Measurements from ENCODE around the gene DUS2. TPM values are rescaled to one million over a fixed set of nuclear protein-coding genes. Genes with fewer than 3 reads are reported as not detected.

Gene DUS2
- total RNA-seq, 1 experiment from 2014 or later = 27.9 TPM

GRCh38 chr16:68081861-68082628 is 59.0 kb downstream of the DUS2 start (continued):
- TF ChIP-seq AR (CRISPR knock-in tag; IDR thresholded peaks at IDR 0.05) = no peak
- TF ChIP-seq ATF1 (CRISPR knock-in tag; IDR thresholded peaks at IDR 0.05) = no peak
- no peak for TF ChIP-seq ZNF281 (CRISPR knock-in tag; IDR thresholded peaks at IDR 0.05)
- TF ChIP-seq IRF2 (CRISPR knock-in tag; IDR thresholded peaks at IDR 0.05; ENCODE audit: borderline replicate concordance, low read depth) = no peak
- no peak for TF ChIP-seq ATF2 (CRISPR knock-in tag; IDR thresholded peaks at IDR 0.05; ENCODE audit: borderline replicate concordance, low read depth)
- no peak for TF ChIP-seq NR3C1 (CRISPR knock-in tag; conservative IDR thresholded peaks at IDR 0.05; ENCODE audit: low read depth)
- no peak for TF ChIP-seq GTF2I (CRISPR knock-in tag; conservative IDR thresholded peaks at IDR 0.05)
- TF ChIP-seq ZNF425 (CRISPR knock-in tag; conservative IDR thresholded peaks at IDR 0.05) = no peak

GRCh38 chr16:68082629-68083238 is 59.6 kb downstream of the DUS2 start:
- H3K4me1 Mint-ChIP-seq = peaks cover 16% of the 10 kb centered on the region
- no peak for ATAC-seq
- H3K27ac Mint-ChIP-seq = no peak overlapping the region
- CTCF ChIA-PET = interaction anchor here (2.3 to 4.3 kb wide), 3 partner anchors 11 to 179 kb away, joined by 11 to 58 read pairs (median 11); no protein-coding TSS in a partner anchor
- H3K36me3 Mint-ChIP-seq = peaks cover 8% of the 10 kb centered on the region
- POLR2A ChIA-PET = no interaction called here
- no peaks in the 10 kb centered on the region for H3K27me3 Mint-ChIP-seq (ENCODE audit: low read depth)
- no peak overlapping the region for H3K4me3 Mint-ChIP-seq
- no peaks in the 10 kb centered on the region for H3K9me3 Mint-ChIP-seq
- no peak for DNase-seq (ENCODE audit: low spot score)
- TF ChIP-seq NR2C2 (CRISPR knock-in tag; IDR thresholded peaks at IDR 0.05) (no peak), ELF4 (CRISPR knock-in tag; IDR thresholded peaks at IDR 0.05; ENCODE audit: low read depth) (no peak), ZNF138 (CRISPR knock-in tag; conservative IDR thresholded peaks at IDR 0.05) (no peak), CTCF (IDR thresholded peaks at IDR 0.05) (no peak), ZNF396 (CRISPR knock-in tag; IDR thresholded peaks at IDR 0.05; ENCODE audit: borderline replicate concordance) (no peak), ESRRA (CRISPR knock-in tag; IDR thresholded peaks at IDR 0.05; ENCODE audit: borderline replicate concordance) (no peak), ZNF317 (CRISPR knock-in tag; IDR thresholded peaks at IDR 0.05; ENCODE audit: borderline replicate concordance, low read depth) (no peak), IRF1 (CRISPR knock-in tag; IDR thresholded peaks at IDR 0.05) (no peak), TP53 (CRISPR knock-in tag; IDR thresholded peaks at IDR 0.05) (no peak), GABPB1 (CRISPR knock-in tag; IDR thresholded peaks at IDR 0.05) (no peak), USF1 (CRISPR knock-in tag; IDR thresholded peaks at IDR 0.05) (no peak), FOXP1 (CRISPR knock-in tag; IDR thresholded peaks at IDR 0.05; ENCODE audit: borderline replicate concordance) (no peak), KAT7 (CRISPR knock-in tag; IDR thresholded peaks at IDR 0.05; ENCODE audit: borderline replicate concordance) (no peak), GTF2I (CRISPR knock-in tag; conservative IDR thresholded peaks at IDR 0.05) (no peak), TEAD4 (CRISPR knock-in tag; IDR thresholded peaks at IDR 0.05) (no peak)
